COR-L47 (cell line): ENCODE data around the gene SNX25.
"Not testable (repeated sequence)": the region's sequence is repeated elsewhere in the genome, so short reads cannot be mapped to it uniquely, and the experiment has no call there.

Experiments
- DNase-seq: peaks from one replicate; lab custom pipeline; 2025; lab: John Stamatoyannopoulos, UW

SNX25 gene

GRCh38 chr4:185305979-185306442 lies 96.6 kb downstream of the SNX25 start:
- peak; percentile 41 for DNase-seq

- peak; percentile 20 for DNase-seq
Measured at GRCh38 chr4:185307136-185307950, 97.9 kb downstream of the SNX25 start.

GRCh38 chr4:185309770-185310169 lies 100.4 kb downstream of the SNX25 start:
- DNase-seq = no peak

- DNase-seq = no peak
Measured at GRCh38 chr4:185311113-185311888, 101.9 kb downstream of the SNX25 start.

DNA sequence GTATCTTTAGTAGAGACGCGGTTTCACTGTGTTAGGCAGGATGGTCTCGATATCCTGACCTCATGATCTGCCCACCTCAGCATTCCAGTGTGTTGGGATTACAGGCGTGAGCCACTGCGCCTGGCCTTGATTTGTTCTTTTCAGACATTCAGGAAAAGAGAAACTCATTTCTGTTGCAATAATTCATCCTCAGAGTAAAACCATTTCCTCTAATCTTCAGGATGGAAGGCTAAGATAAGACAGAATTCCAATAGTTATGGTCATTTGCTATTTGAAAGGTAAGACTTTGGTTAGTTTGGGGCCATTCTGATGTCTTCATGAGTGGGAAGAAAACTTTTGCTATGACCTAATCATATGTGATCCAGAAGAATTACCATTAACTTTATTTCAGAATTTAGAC lies 103.3 kb downstream of the SNX25 start:
- no peak for DNase-seq

GRCh38 chr4:185317462-185317861 lies 108.1 kb downstream of the SNX25 start:
- DNase-seq = not testable (repeated sequence)

- no peak for DNase-seq
Measured at GRCh38 chr4:185317880-185318279, 108.5 kb downstream of the SNX25 start.

GRCh38 chr4:185318679-185319078 lies 109.3 kb downstream of the SNX25 start:
- DNase-seq = peak; percentile 84

GRCh38 chr4:185322803-185323202 lies 113.4 kb downstream of the SNX25 start:
- no peak for DNase-seq

GRCh38 chr4:185323606-185324005 lies 114.2 kb downstream of the SNX25 start:
- DNase-seq = no peak

DNA sequence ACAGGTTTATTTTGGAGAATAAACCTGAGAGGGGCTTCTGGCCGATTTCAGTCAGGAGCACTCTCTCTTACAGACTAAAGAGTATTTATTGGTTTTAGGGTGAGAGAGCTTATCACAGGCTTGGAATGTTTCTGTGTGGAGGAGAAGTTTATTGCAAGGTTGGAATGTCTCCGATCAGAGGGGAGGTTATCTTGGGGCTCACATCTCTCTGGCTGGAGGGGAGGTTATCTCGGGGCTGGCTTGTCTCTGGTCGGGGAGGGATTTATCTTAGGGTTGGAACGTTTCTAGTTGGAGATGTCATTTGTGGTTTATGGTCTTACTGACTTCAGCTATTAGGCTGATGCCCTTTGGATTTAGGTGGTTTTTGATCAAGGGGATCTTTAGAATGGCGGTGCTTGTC lies 115.0 kb downstream of the SNX25 start:
- DNase-seq = not testable (repeated sequence)

- DNase-seq = not testable (repeated sequence)
Measured at GRCh38 chr4:185325721-185326120, 116.3 kb downstream of the SNX25 start.

DNA sequence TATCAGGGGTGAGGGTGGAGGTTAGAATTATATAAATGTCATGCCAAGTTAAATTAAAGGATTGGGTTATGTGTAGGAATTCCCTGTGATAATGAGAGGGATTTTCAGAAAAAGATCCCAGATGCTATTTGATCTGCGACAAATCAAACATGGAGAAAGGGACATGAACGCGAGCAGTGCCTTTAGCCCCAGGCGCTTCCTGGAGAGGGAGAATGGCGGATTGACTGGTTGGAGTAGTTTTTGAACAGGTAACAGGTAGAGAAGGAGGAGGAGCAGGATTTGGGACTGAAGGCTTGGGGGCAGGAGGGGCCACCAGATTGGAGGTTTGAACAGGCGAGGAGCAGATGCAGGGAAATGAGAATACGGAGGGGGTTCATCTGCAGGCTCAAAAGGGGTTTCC lies 119.2 kb downstream of the SNX25 start:
- DNase-seq = no peak

DNA sequence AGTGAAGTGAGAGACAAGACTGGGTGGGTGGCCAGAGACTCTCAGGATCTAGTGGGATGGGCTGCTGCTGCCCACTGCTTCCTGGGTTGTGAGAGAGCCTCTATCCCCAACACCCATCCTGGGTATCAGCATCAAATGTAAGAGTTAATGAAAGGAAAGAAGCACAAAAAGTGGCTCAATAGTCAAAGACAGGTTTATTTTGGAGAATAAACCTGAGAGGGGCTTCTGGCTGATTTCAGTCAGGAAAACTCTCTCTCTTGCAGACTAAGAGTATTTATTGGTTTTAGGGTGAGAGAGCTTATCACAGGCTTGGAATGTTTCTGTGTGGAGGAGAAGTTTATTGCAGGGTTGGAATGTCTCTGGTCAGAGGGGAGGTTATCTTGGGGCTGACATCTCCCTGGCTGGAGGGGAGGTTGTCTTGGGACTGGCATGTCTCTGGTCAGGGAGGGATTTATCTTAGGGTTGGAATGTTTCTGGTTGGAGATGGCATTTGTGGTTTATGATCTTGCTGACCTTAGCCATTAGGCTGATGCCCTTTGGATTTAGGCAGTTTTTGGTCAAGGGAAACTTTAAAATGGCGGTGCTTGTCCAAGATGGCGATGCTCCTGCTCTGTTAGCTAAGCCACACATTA lies 120.6 kb downstream of the SNX25 start:
- DNase-seq = not testable (repeated sequence)

DNA sequence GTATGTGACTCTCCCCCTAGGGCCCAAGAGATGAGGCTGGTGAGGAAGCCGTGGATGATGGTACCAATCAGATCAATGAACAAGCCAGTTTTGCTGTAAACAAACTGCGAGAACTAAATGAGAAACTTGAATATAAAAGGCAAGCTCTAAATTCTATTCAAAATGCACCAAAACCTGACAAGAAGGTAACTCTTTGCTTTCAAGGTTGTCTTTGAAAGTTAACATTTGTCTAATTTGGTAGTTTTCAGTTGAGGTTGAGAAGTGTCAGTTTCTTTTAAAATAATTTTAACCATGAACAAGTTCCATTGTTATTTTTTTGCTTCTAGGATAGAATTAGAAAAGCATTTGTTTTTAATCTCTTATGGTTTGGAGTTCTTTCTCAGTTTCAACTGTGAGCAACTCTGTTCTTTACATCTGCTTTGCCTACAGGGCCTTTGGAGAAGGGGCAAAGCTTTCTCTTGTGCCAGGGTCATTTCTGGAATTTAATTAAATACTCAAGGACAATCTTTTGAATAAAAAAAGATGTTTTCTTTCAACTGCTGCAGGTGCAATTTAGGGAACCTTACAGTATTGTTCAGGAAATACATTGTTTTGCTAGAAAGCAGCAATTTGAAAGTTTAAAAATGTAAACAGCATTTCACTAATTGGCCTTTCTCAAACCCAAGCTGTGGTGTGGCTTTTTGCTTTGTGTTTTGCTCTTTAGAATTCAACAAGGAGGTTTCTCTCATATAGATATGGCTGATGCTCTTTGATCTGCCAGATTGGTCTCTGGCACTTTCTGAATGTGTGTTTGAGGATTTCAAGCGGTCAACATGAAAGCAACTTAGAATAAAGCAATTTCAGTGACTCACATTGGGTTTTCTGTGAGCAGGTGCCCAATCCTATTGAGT lies 123.4 kb downstream of the SNX25 start:
- DNase-seq = no peak

- DNase-seq = no peak
Measured at GRCh38 chr4:185334326-185334725, 124.9 kb downstream of the SNX25 start.

DNA sequence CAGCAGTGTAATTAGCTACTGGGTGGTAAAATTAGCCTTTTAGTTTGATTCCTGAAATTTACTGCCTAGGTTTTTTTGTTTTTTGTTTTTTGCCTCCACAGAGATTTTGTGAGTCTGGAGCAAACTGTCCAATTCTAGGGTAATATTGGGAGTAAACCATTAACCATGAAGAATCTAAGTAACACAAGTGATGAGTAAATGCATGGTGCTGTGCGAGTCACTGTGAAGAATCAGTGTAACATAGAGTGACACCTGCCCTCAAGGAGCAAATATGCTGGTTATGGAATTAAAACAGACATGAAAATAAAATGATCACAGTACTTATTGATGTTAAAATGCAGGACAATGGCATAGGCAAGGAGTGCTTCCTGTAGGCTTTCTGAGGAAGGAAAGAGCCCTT lies 126.2 kb downstream of the SNX25 start:
- DNase-seq = no peak

DNA sequence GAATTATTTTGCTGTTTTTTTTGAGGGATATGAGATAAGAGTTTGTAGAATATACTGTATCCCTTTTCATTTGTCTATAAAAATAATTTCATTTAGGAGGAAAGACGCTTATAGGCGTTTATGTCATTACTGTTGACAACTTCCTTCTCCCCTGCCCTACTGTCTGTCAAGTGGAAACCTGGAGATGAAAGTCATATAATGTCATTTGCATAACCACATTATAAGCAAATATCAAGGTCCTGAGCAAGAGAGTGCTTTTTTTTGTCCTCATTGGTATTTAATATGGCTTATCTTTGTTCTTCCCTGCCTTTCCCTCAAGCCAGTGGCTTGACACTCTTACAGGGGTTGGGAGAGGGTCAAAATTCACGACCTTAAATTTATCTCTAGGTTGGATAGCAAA lies 130.5 kb downstream of the SNX25 start:
- DNase-seq = no peak

DNA sequence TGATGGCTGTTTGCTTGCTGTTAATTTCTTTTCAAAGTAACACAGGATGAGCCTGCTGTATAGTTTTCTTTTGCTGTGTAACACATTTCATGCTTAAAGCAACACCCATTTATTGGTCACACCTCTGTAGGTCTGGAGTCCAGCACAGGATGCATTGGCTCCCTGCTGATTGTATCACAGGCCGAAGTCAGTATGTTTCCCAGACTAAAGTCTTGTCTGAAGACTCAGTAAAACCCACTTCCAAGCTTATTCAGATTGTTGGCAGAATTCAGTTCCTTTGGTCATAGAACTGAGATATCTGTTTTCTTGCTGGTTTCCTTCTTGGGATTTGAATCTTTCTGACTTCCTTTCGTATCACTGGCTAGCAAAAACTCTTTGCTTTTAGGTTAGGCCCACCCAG lies 132.0 kb downstream of the SNX25 start:
- no peak for DNase-seq

DNA sequence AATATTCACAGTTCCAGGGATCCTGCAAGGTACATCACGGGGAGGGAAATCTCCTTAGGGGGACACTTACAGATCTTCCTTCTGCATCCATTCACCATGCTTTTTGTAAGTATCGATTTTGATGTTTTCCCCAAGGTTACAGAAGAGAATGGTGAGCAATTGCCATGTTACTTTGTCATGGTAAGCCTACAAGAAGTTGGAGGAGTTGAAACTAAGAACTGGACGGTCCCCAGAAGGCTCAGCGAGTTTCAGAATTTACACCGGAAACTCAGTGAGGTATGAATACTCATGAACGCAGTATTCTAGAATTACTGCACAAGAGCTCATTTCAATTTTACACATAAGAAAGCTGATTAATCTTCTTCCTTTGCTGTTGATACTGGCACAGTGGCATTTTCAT lies 132.4 kb downstream of the SNX25 start:
- DNase-seq = no peak

- DNase-seq = no peak
Measured at GRCh38 chr4:185343726-185344581, 134.6 kb downstream of the SNX25 start.
